Activated T-cell treated with anti-CD3 and anti-CD28 coated beads, Interleukin-2, amount 50 U/mL, for 4 hours (primary cell): ENCODE measurements around the gene DNAJB2. TPM values are rescaled to one million over a fixed set of nuclear protein-coding genes. Genes with fewer than 3 reads are reported as not detected.
A peak's percentile ranks its signal among the peaks of the same experiment; 100 is the strongest.
"Not testable (repeated sequence)": the region's sequence is repeated elsewhere in the genome, so short reads cannot be mapped to it uniquely, and the experiment has no call there.

Source experiments
- ATAC-seq, 2 donors: fragments of 200-7000 bp; cut with Tn5 transposase; one replicate each; pipeline ENCODE4 v1.10.0; 2021
- DNase-seq: peaks from one replicate; pipeline ENCODE4 v3.0.0-alpha.2; 2020
- H3K27me3 Mint-ChIP-seq: one replicate; pipeline ENCODE4 v1.8.0; 2021; ENCODE audit warnings: low read depth, mixed read lengths
- H3K36me3 Mint-ChIP-seq: one replicate; pipeline ENCODE4 v1.8.0; 2022; ENCODE audit warnings: mixed read lengths; ENCODE audit not compliant: insufficient read depth
- H3K4me1 Mint-ChIP-seq: one replicate; pipeline ENCODE4 v1.8.0; 2021; ENCODE audit warnings: low read depth, mixed read lengths
- H3K4me3 Mint-ChIP-seq: one replicate; pipeline ENCODE4 v1.8.0; 2021; ENCODE audit warnings: mild to moderate bottlenecking, moderate library complexity, mixed read lengths
- H3K9me3 Mint-ChIP-seq: one replicate; pipeline ENCODE4 v1.8.0; 2021; ENCODE audit warnings: mixed read lengths
- total RNA-seq, 3 donors: library from RNA; stranded (reverse); gene quantifications; one replicate each; pipeline ENCODE4 v1.2.1, GENCODE V29; 2021

The DNAJB2 gene
- total RNA-seq, 3 donors from 2014 or later: 28.2 to 33.9 (median 30.9) TPM

DNA sequence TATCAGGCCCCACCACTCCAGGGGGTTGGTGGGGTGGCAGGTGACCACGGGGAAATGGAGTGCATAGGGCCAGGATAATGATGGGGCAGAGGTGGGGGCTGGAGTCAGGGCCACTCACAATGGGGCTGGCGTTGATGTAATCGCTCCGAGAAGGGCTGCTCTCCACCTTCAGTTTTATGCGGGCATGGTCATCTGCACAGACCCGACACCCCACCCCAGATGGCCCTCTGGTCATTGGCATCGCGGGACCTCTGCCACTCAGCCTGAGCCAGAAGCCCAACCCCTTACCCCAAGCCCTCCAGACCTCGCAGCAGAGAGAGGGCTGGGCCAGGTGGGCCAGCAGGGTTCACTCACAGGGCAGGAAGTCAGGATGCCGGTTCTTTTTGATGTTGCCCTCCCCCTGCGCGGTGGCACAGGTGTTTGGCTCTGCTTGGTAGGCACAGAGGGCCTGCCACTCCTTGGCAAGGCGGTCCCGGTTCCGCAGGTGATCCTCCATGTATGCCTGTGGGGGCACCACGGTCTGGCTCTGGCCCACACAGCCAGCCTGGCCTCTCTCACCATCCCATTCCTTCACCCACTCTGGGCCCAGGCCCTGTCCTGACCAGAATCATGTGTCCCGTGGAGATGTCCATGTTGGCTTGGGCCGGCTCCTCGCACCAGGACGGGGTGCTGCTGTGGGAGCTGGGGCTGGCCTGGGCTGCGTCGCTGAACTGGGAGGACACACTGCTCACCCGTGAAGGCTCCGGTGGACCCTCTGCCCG is 17.6 kb downstream of the DNAJB2 start:
- peaks cover 15% of the 10 kb centered on the region for H3K27me3 Mint-ChIP-seq
- DNase-seq (no peak), ATAC-seq (no peak)
- peaks cover 14% of the 10 kb centered on the region for H3K4me1 Mint-ChIP-seq
- H3K36me3 Mint-ChIP-seq: no peaks in the 10 kb centered on the region
- H3K9me3 Mint-ChIP-seq: no peaks in the 10 kb centered on the region
- no peak overlapping the region for H3K4me3 Mint-ChIP-seq

DNA sequence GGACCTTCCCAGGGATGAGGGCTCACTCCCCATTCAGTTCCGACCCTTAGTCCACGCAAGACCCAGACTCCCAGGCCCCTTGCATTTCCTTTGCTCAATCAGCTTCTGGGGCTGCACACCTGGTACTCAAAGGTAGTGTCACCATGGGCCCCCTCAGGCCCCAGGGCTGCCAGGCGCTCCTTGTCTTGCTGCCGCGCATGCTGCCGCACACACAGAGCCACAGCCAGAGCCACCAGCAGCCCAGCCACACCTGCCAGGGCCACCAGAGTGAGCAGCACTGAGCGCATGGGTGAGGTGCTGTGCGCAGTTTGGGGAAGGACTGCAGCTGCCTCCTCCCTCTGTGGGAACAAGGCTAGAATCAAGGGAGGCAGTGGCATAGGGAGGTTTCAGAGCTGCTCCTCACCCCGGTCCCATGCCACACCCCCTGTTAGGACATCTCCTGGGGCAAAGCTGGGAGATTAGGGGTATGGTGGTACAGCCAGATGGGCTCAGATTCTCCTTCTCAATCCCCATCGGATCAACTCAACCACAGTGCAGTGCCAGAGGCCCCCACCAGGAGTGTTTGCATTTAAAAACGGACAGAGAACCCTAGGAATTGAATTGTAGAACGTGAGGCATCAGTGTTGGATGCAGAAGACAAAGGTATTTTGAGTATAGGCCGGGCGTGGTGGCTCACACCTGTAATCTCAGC is 18.7 kb downstream of the DNAJB2 start:
- Mint-ChIP-seq H3K27me3 (peaks cover 23% of the 10 kb centered on the region), H3K9me3 (no peaks in the 10 kb centered on the region), H3K4me1 (peaks cover 14% of the 10 kb centered on the region), H3K4me3 (no peak overlapping the region), H3K36me3 (no peaks in the 10 kb centered on the region)
- ATAC-seq: no peak
- DNase-seq: no peak

GRCh38 chr2:219298759-219299371 is 19.7 kb downstream of the DNAJB2 start:
- H3K36me3 Mint-ChIP-seq: no peaks in the 10 kb centered on the region
- DNase-seq (peak; percentile 90), ATAC-seq (peak; percentile 59 to 64)
- H3K4me1 Mint-ChIP-seq: peaks cover 14% of the 10 kb centered on the region
- peaks cover 33% of the 10 kb centered on the region for H3K27me3 Mint-ChIP-seq
- H3K4me3 Mint-ChIP-seq: no peak overlapping the region
- H3K9me3 Mint-ChIP-seq: no peaks in the 10 kb centered on the region

GRCh38 chr2:219299372-219299760 is 20.2 kb downstream of the DNAJB2 start:
- ATAC-seq: no peak
- H3K4me1 Mint-ChIP-seq: peaks cover 11% of the 10 kb centered on the region
- no peaks in the 10 kb centered on the region for H3K36me3 Mint-ChIP-seq
- no peak for DNase-seq
- no peak overlapping the region for H3K4me3 Mint-ChIP-seq
- peaks cover 34% of the 10 kb centered on the region for H3K27me3 Mint-ChIP-seq
- no peaks in the 10 kb centered on the region for H3K9me3 Mint-ChIP-seq

GRCh38 chr2:219300022-219300421 is 20.9 kb downstream of the DNAJB2 start:
- H3K4me3 Mint-ChIP-seq: no peak overlapping the region
- H3K4me1 Mint-ChIP-seq: peaks cover 8% of the 10 kb centered on the region
- no peaks in the 10 kb centered on the region for H3K36me3 Mint-ChIP-seq
- DNase-seq (no peak), ATAC-seq (no peak)
- no peaks in the 10 kb centered on the region for H3K9me3 Mint-ChIP-seq
- H3K27me3 Mint-ChIP-seq: peaks cover 41% of the 10 kb centered on the region

- no peaks in the 10 kb centered on the region for H3K36me3 Mint-ChIP-seq
- H3K27me3 Mint-ChIP-seq: peaks cover 65% of the 10 kb centered on the region
- H3K4me1 Mint-ChIP-seq: peaks cover 3% of the 10 kb centered on the region
- no peak for DNase-seq
- no peak overlapping the region for H3K4me3 Mint-ChIP-seq
- ATAC-seq: no peak
- H3K9me3 Mint-ChIP-seq: no peaks in the 10 kb centered on the region
Measured at GRCh38 chr2:219302412-219302968, 23.3 kb downstream of the DNAJB2 start.

DNA sequence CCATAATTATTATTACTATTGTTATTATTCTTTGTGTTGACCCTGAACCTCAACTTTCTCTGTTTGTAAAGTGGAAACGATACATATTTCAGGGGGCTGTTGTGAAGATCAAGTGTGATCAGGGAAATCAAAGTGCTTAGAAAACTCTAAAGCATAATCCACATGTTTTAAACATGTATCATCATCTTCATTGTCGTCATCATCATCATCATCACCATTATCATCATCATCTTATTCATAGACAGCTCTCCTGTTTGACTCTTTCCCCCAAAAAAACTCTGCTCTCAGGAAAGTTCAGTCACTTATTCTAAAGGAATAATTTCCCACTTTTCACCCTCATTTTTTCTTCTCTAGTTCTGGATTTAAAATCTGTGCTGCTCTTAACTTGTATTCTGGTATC is 25.1 kb downstream of the DNAJB2 start:
- H3K27me3 Mint-ChIP-seq: peaks cover 76% of the 10 kb centered on the region
- no peak for DNase-seq
- H3K4me1 Mint-ChIP-seq: peaks cover 2% of the 10 kb centered on the region
- no peak overlapping the region for H3K4me3 Mint-ChIP-seq
- no peaks in the 10 kb centered on the region for H3K9me3 Mint-ChIP-seq
- no peaks in the 10 kb centered on the region for H3K36me3 Mint-ChIP-seq
- ATAC-seq: no peak

GRCh38 chr2:219306047-219306446 is 26.9 kb downstream of the DNAJB2 start:
- Mint-ChIP-seq H3K4me1 (peaks cover 2% of the 10 kb centered on the region), H3K9me3 (no peaks in the 10 kb centered on the region), H3K27me3 (peaks cover 85% of the 10 kb centered on the region), H3K4me3 (no peak overlapping the region), H3K36me3 (no peaks in the 10 kb centered on the region)
- no peak for ATAC-seq
- DNase-seq: no peak

- Mint-ChIP-seq H3K9me3 (no peaks in the 10 kb centered on the region), H3K4me3 (no peak overlapping the region), H3K27me3 (peaks cover 74% of the 10 kb centered on the region), H3K4me1 (peaks cover 2% of the 10 kb centered on the region), H3K36me3 (no peaks in the 10 kb centered on the region)
- peak; percentile 57 for DNase-seq
- peak; percentile 82 for ATAC-seq
Measured at GRCh38 chr2:219308142-219309101, 29.3 kb downstream of the DNAJB2 start.

DNA sequence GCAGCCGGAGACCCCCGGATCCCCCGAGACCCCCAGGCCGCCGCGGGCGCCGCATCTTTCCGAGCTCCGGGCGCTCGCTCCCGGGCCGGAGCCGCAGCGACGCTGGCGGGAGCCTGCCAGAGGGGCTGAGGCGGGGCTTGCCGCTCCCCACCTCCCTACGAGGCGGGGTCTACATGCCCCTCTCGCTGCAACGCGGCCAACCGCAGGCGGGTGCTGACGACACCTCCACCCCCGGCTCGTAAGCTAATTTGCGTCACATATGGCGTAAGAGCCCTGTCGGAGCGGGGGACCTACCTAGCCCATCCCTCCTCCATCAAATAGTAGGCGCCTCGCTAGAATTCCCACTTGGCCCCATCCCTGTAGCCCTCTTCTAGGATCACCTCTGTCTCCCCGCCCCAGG is 30.1 kb downstream of the DNAJB2 start, which contains the start of gene PTPRN:
TSS of gene PTPRN (minus strand) at position 124 of the 400 bp plus-strand sequence. CDS start at position 55, 69 bp downstream.
- H3K9me3 Mint-ChIP-seq: no peaks in the 10 kb centered on the region
- H3K4me1 Mint-ChIP-seq: peaks cover 2% of the 10 kb centered on the region
- no peak for ATAC-seq
- no peak within 1 kb of the TSS for H3K4me3 Mint-ChIP-seq
- no peak for DNase-seq
- H3K36me3 Mint-ChIP-seq: no peaks in the 10 kb centered on the region
- H3K27me3 Mint-ChIP-seq: peaks cover 72% of the 10 kb centered on the region

DNA sequence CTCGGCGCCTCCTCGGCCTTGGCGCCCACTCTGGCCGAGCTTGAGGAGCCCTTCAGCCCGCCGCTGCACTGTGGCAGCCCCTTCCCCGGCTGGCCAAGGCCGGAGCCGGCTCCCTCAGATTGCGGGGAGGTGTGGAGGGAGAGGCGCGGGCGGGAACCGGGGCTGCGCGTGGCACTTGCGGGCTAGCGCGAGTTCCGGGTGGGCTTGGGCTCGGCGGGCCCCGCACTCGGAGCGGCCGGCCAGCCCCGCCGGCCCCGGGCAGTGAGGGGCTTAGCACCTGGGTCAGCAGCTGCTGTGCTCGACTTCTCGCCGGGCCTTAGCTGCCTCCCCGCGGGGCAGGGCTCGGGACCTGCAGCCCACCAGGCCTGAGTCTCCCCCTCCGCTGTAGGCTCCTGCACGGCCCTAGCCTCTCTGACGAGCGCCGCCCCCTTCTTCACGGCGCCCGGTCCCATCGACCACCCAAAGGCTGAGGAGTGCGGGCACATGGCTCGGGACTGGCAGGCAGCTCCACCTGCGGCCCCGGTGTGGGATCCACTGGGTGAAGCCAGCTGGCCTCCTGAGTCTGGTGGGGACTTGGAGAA is 33.6 kb downstream of the DNAJB2 start:
- DNase-seq, H3K36me3 Mint-ChIP-seq, H3K9me3 Mint-ChIP-seq, ATAC-seq, H3K4me3 Mint-ChIP-seq, H3K4me1 Mint-ChIP-seq: not testable (repeated sequence)
- peaks cover 38% of the 10 kb centered on the region for H3K27me3 Mint-ChIP-seq

DNA sequence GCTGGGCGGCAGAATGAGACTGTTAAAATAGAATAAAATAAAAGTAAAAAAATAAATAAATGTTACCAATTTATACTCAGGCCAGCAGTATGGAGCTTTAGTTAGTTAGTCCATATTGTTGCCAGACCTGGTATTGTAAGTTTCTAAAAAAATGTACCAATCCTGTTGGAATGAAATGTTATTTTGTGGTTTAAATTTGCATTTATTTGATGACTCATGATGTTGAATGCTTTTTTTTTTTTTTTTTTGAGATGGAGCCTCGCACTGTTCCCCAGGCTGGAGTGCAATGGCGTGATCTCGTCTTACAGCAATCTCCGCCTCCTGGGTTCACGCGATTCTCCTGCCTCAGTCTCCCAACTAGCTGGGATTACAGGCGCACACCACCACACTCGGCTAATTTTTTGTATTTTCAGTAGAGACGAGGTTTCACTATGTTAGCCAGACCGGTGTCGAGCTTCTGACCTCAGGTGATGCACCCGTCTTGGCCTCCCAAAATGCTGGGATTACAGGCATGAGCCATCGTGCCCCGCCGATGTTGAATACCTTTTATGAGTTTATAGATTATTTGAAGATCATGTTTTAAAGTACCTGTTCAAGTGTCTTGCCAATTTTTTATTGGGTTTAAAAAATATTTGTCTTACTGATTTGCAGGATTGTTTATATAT is 35.8 kb downstream of the DNAJB2 start:
- no peaks in the 10 kb centered on the region for H3K4me1 Mint-ChIP-seq
- no peak overlapping the region for H3K4me3 Mint-ChIP-seq
- no peaks in the 10 kb centered on the region for H3K9me3 Mint-ChIP-seq

DNA sequence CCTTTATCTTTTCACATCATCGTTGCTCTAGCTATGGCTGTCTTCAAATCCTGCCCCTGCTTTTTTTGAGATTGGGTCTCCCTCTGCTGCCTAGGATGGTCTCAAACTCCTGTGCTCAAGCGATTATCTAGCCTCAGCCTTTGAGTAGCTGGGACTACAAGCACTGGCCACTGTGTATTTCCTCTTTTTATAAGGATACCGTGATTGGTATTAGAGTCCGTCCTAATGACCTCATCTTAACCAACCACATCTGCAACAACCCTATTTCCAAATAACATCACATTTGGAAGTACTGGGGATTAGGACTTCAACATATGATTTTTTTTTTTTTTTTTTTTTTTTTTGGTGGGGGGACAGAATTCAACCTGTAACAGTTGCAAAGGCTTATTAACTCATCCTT is 44.3 kb downstream of the DNAJB2 start:
- ATAC-seq: no peak
- Mint-ChIP-seq H3K4me3 (no peak overlapping the region), H3K9me3 (no peaks in the 10 kb centered on the region), H3K27me3 (peaks cover 23% of the 10 kb centered on the region), H3K4me1 (peaks cover 11% of the 10 kb centered on the region), H3K36me3 (no peaks in the 10 kb centered on the region)
- no peak for DNase-seq

More for the DNA sequence above, 35.8 kb downstream of the DNAJB2 start:
- ATAC-seq (no peak), DNase-seq (no peak)
- peaks cover 22% of the 10 kb centered on the region for H3K27me3 Mint-ChIP-seq
- no peaks in the 10 kb centered on the region for H3K36me3 Mint-ChIP-seq
